ENCODE measurements around the gene CFAP77.

GRCh38 chr9:132384376-132384775 lies 25.6 kb upstream of the CFAP77 start:
- TF ChIP-seq EZH2phosphoT487 (IDR thresholded peaks at IDR 0.05; ENCODE audit: borderline replicate concordance, low read depth) (no peak), POLR2AphosphoS5 (IDR thresholded peaks at IDR 0.05; ENCODE audit: low read depth, low read length) (no peak), CTCF (IDR thresholded peaks at IDR 0.05) (no peak), TAF1 (IDR thresholded peaks at IDR 0.05; ENCODE audit: borderline replicate concordance, low read depth, low read length) (no peak), MAX (IDR thresholded peaks at IDR 0.05; ENCODE audit: low read depth) (no peak), SMC3 (IDR thresholded peaks at IDR 0.05; ENCODE audit: low read depth, low read length) (no peak), RAD21 (IDR thresholded peaks at IDR 0.05; ENCODE audit: low read length) (no peak), REST (IDR thresholded peaks at IDR 0.05; ENCODE audit: low read depth, low read length) (no peak)
